Camera-type eye (tissue), 1 donor: ENCODE measurements around the gene ARHGAP28. TPM values are rescaled to one million over a fixed set of nuclear protein-coding genes. Genes with fewer than 3 reads are reported as not detected.

Source experiments
- total RNA-seq: library from RNA; depleted of rRNA; stranded (reverse); fragments of >200 nt; gene quantifications from one replicate; pipeline ENCODE4 v1.2.3, GENCODE V29; 2014

ARHGAP28 gene
- 42.2 TPM for total RNA-seq

GRCh38 chr18:6729247-6730091 lies at the start of gene ARHGAP28:
TSS of gene ARHGAP28 (plus strand) at chr18:6729716. CDS start at chr18:6729822, 106 bp downstream.

